Spinal cord (tissue), 10 donors: Measurements from ENCODE around the gene ZNF561. TPM values are rescaled to one million over a fixed set of nuclear protein-coding genes. Genes with fewer than 3 reads are reported as not detected.
"Not testable (repeated sequence)": the region's sequence is repeated elsewhere in the genome, so short reads cannot be mapped to it uniquely, and the experiment has no call there.

ENCODE experiments used
- DNase-seq, 6 donors: peaks; one replicate each; pipeline versions ENCODE4 v3.0.0 to v3.0.0-alpha.2; 2013 to 2015; ENCODE audit warnings: low spot score in 6 of 6, low read depth in 4 of 6
- H3K27ac ChIP-seq: one replicate; pipeline ENCODE4 v1.5.1; 2013; ENCODE audit warnings: low read depth, low read length, control low read depth
- H3K27me3 ChIP-seq: one replicate; pipeline ENCODE4 v1.6.1; 2013; ENCODE audit warnings: low read length; ENCODE audit not compliant: control insufficient read depth, insufficient read depth
- H3K36me3 ChIP-seq: one replicate; pipeline ENCODE4 v1.6.1; 2013; ENCODE audit warnings: low read length; ENCODE audit not compliant: control insufficient read depth, insufficient read depth
- H3K4me1 ChIP-seq: one replicate; pipeline ENCODE4 v1.6.1; 2013; ENCODE audit warnings: low read length; ENCODE audit not compliant: control insufficient read depth, insufficient read depth
- H3K4me3 ChIP-seq: one replicate; pipeline ENCODE4 v1.5.1; 2013; ENCODE audit warnings: low read depth, low read length, control low read depth
- H3K9me3 ChIP-seq: one replicate; pipeline ENCODE4 v1.6.1; 2013; ENCODE audit warnings: low read length; ENCODE audit not compliant: control insufficient read depth, insufficient read depth
- WGBS: methylation state at CpG from one replicate; pipeline ENCODE4 v1.1.5; 2013; ENCODE audit warnings: missing lambda C conversion rate; ENCODE audit not compliant: insufficient coverage; 5-methylcytosine and 5-hydroxymethylcytosine counted together
- polyA plus RNA-seq, 2 donors: library from polyadenylated mRNA; unstranded; fragments of 120-200 nt; gene quantifications; one replicate each; pipeline ENCODE4 v1.2.1, GENCODE V29; 2013; ENCODE audit not compliant: insufficient read length in 2 of 2
- total RNA-seq, 2 donors: library from RNA; depleted of rRNA in 1 of 2; stranded (reverse); fragments of 120-200 nt in 1 of 2; fragments of >200 nt in 1 of 2; gene quantifications; one replicate each; pipeline versions ENCODE4 v1.2.3 to v1.2.4, GENCODE V29; 2013 to 2014
- donor health status: healthy.

Gene ZNF561
- total and polyA plus RNA-seq, 4 donors, result 25.3 to 46.3 (median 35.3) TPM

DNA sequence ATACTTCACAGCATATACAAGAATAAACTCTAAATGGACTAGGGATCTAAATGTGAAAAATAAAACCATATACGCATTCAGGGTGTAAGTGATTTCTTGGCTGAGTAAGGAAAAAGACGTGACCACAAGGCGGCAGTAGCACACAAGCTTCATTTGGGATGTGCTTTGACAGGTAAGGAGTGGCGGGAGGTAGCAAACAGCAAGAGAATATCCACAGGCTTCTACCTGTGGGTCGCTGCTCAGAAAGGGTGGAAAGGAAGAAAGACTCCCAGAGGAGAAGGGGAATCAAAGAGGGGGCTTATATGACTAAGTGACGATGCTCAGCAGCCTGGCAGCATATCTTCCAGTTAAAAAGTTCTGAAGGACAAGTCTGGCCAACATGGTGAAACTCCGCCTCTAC lies 34.3 kb downstream of the ZNF561 start:
- peak in 5 of 6 donors; percentile 15 to 90 (median 33) for DNase-seq
- Histone ChIP-seq H3K27ac (no peak overlapping the region), H3K4me1 (peaks cover 17% of the 10 kb centered on the region), H3K4me3 (no peak overlapping the region), H3K36me3 (no peaks in the 10 kb centered on the region), H3K9me3 (no peaks in the 10 kb centered on the region), H3K27me3 (peaks cover 9% of the 10 kb centered on the region)
- WGBS, result 7% methylated on average over 6 of the region's 7 CpGs

DNA sequence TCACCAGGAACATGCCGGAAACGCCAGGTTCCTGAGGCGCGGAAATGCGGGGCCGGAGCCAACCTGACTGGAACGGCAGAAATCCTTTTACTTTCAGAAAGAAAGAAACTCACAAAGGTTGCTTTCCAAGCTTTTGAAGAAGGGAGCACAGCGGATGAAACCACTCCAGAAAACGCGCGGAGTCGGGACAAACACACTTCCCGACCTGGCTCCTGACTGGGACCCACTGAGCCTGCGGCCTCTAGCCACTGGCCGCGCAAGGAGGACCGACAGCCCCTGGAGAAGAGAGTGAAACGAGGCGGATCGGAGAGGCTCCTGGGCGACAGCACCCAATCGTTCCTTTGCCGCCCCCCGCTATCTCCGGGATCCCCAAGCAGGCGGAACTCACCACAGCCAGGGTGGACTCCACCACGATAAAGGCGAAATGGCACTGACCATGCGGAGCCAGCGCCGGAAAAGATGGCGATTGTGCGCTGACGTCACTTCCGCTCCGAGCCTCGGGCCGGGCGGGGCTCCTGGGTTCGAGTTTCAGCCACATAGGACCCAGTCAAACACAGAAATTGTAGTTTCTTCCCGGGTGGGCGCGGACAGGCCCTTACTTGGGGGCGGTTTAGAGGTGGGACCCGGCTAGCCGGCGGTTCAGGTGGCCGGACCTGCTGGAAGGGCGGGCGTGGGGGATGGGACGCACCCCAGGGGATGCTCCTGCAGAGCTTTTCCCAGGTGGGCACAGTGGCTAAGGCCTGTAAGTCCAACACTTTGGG lies 36.8 kb downstream of the ZNF561 start, which contains the start of gene ZNF121:
TSS of gene ZNF121 (minus strand) at position 432 of the 761 bp plus-strand sequence. CDS start 16,407 bp downstream, outside the sequence.
- H3K9me3 ChIP-seq, result no peaks in the 10 kb centered on the region
- H3K36me3 ChIP-seq, result peaks cover 4% of the 10 kb centered on the region
- peaks cover 17% of the 10 kb centered on the region for H3K4me1 ChIP-seq
- peak within 1 kb of the TSS; percentile 74 for H3K4me3 ChIP-seq
- peaks cover 4% of the 10 kb centered on the region for H3K27me3 ChIP-seq
- H3K27ac ChIP-seq, result peak within 1 kb of the TSS; percentile 90
- WGBS, result under 1% methylated on average over 49 of the region's 51 CpGs
- DNase-seq, result peak; percentile 75 to 96 (median 84)

DNA sequence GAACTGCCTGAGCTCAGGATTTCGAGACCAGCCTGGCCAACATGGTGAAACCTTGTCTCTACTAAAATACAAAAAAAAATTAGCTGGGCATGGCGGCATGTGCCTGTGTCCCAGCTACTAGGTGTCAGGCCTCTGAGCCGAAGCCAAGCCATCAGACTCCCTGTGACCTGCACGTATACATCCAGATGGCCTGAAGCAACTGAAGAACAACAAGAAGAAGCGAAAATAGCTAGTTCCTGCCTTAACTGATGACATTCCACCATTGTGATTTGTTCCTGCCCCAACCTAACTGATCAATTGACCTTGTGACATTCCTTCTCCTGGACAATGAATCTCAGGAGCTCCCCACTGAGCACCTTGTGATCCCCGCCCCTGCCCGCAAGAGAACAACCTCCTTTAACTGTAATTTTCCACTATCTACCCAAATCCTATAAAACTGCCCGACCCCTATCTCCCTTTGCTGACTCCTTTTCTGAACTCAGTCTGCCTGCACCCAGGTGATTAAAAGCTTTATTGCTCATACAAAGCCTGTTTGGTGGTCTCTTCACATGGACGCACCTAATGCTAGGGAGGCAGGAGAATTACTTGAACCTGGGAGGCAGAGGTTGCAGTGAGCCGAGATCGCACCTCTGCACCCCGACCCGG lies 38.8 kb downstream of the ZNF561 start:
- peaks cover 17% of the 10 kb centered on the region for H3K4me1 ChIP-seq
- H3K27me3 ChIP-seq, H3K27ac ChIP-seq, DNase-seq, H3K4me3 ChIP-seq, H3K9me3 ChIP-seq, H3K36me3 ChIP-seq: not testable (repeated sequence)
- WGBS, result 87% methylated on average over 8 of the region's 13 CpGs

DNA sequence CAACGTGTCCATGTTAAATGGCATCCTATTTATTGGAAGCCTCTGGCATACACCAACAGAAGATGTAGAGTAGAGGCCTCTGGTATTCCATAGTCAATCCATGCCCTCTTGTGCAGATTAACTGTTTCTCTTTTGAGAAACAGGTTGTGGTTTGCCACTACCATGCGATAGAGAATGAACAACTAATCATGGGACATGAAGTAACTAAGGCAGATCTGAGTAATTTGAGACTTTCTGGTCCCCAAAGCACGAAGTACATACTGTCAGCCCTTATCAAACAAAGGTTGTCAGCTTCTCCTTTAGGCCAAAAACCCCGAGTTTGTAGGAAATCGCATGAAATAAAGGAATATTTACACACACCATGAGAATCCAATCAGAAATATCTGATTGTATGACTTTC lies 40.3 kb downstream of the ZNF561 start:
- H3K4me3 ChIP-seq, result no peak overlapping the region
- no peak overlapping the region for H3K27ac ChIP-seq
- no peak for DNase-seq
- H3K4me1 ChIP-seq, result peaks cover 17% of the 10 kb centered on the region
- no peaks in the 10 kb centered on the region for H3K27me3 ChIP-seq
- peaks cover 7% of the 10 kb centered on the region for H3K36me3 ChIP-seq
- H3K9me3 ChIP-seq, result peaks cover 1% of the 10 kb centered on the region
- WGBS, result no CpG with 5 or more reads among the region's 5 CpGs

DNA sequence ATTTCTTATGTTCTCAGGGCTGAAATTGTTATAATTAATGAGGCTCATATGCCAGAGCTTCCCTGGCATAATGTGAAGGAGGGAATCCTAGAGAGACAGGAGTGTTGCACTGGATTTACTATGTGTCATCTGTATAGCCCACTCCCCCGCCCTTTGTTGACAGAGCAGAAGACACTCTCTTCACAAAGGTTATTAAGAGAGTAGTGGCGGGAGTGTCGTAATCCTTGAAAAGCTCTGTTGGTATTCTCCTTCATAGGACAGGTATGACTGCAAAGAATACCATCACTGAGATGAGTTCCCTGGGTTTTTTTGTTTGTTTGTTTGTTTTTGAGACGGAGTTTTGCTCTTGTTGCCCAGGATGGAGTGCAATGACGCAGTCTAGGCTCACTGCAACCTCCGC lies 50.8 kb downstream of the ZNF561 start:
- Histone ChIP-seq H3K4me3 (no peak overlapping the region), H3K4me1 (no peaks in the 10 kb centered on the region), H3K36me3 (peaks cover 8% of the 10 kb centered on the region), H3K27ac (no peak overlapping the region), H3K9me3 (peaks cover 20% of the 10 kb centered on the region), H3K27me3 (no peaks in the 10 kb centered on the region)
- DNase-seq, result no peak
- 90% methylated on average over 5 of the region's 6 CpGs for WGBS

DNA sequence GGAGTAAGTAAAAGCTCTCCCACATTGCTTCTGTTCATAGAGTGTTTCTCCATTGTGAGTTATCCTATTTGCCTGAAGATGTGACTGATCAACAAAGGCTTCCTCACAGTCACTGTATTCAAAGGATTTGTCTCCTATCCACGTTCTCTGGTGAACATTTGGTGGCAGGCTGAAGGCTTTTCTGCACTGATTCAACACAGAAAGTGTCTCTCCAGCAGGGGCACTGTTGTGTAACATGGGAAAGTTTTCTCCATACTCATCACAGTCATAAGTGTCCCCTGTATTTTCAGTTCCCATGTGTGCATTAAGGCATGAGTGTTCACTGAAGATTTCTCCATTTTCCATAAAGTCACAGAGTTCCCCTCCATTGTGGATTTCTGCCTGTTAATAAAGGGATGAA lies 54.3 kb downstream of the ZNF561 start:
- peaks cover 10% of the 10 kb centered on the region for H3K9me3 ChIP-seq
- 100% methylated on average over 1 of the region's 1 CpG for WGBS
- DNase-seq, result no peak
- no peaks in the 10 kb centered on the region for H3K4me1 ChIP-seq
- H3K36me3 ChIP-seq, result peaks cover 25% of the 10 kb centered on the region
- no peaks in the 10 kb centered on the region for H3K27me3 ChIP-seq
- H3K4me3 ChIP-seq, result no peak overlapping the region
- H3K27ac ChIP-seq, result no peak overlapping the region

DNA sequence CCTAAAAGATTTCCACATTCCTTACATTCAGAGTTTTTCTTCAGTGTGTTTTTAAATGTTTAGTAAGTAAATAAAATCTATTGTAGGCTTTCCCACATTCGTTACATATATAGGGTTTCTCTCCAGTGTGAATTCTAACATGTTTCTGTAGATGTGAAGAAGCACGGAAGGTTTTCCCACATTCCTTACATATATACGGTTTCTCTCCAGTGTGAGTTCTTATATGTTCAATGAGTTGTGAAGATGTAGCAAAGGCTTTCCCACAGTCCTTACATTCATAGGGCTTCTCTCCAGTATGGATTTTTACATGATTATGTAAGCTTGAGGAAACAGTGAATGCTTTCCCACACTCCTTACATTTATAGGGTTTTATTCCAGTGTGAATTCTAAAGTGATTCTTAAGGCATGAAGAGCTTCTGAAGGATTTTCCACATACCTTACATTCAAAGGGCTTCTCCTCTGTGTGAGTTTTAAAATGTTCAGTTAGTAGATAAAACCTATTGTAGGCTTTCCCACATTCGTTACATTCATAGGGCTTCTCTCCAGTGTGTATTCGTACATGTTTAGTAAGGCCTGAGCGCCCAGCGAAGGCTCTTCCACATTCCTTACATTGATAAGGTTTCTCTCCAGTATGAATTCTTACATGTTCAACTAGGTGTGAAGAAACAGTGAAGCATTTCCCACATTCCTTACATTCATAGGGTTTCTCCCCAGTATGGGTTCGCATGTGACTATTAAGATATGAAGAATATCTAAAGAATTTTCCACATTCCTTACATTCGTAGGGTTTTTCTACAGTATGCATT lies 54.9 kb downstream of the ZNF561 start:
- no peak for DNase-seq
- WGBS, result no CpG with 5 or more reads among the region's 9 CpGs
- Histone ChIP-seq H3K4me3 (no peak overlapping the region), H3K27me3 (no peaks in the 10 kb centered on the region), H3K27ac (no peak overlapping the region), H3K4me1 (no peaks in the 10 kb centered on the region), H3K9me3 (peaks cover 10% of the 10 kb centered on the region), H3K36me3 (peaks cover 28% of the 10 kb centered on the region)

Other genes starting within 250 kb of the ZNF561 start
- gene ZNF266, start 185.7 kb downstream of the ZNF561 start, total RNA-seq, result 10 to 100 TPM; 18.5 to 23.7 TPM
- gene ZNF266, start 185.7 kb downstream of the ZNF561 start, polyA plus RNA-seq, result 10 to 100 TPM; 26.6 to 45.5 TPM
- under 1 TPM; 0.66 to 0.79 TPM for gene ZNF560, start 122.6 kb downstream of the ZNF561 start, total RNA-seq
- gene ZNF560, start 122.6 kb downstream of the ZNF561 start, polyA plus RNA-seq, result 1 to 10 TPM in 1 of 2 donors, under 1 TPM in 1; 0.96 to 1.2 TPM
- 10 to 100 TPM; 27.2 to 28.7 TPM for gene ZNF426, start 82.6 kb downstream of the ZNF561 start, total RNA-seq
- 10 to 100 TPM; 13.1 to 14.9 TPM for gene ZNF426, start 82.6 kb downstream of the ZNF561 start, polyA plus RNA-seq
- 10 to 100 TPM; 46.2 to 54.9 TPM for gene ZNF121, start 36.7 kb downstream of the ZNF561 start, total RNA-seq
- gene ZNF121, start 36.7 kb downstream of the ZNF561 start, polyA plus RNA-seq, result 10 to 100 TPM; 13.7 to 17.8 TPM
- gene ZNF562, start 53.9 kb upstream of the ZNF561 start, total RNA-seq, result 10 to 100 TPM; 57.6 to 65.1 TPM
- gene ZNF562, start 53.9 kb upstream of the ZNF561 start, polyA plus RNA-seq, result 10 to 100 TPM; 22.6 to 22.7 TPM
- gene ZNF846, start 147.5 kb upstream of the ZNF561 start, total RNA-seq, result 10 to 100 TPM; 30.6 to 36.6 TPM
- gene ZNF846, start 147.5 kb upstream of the ZNF561 start, polyA plus RNA-seq, result 10 to 100 TPM; 16.5 to 23.4 TPM
- gene FBXL12, start 197.8 kb upstream of the ZNF561 start, total RNA-seq, result 10 to 100 TPM in 1 of 2 donors, 1 to 10 TPM in 1; 7.6 to 16.3 TPM
- gene FBXL12, start 197.8 kb upstream of the ZNF561 start, polyA plus RNA-seq, result 10 to 100 TPM; 18.5 to 30.9 TPM
- 100 to 1,000 TPM; 142 to 503 TPM for gene UBL5, start 206.7 kb upstream of the ZNF561 start, total RNA-seq
- gene UBL5, start 206.7 kb upstream of the ZNF561 start, polyA plus RNA-seq, result 100 to 1,000 TPM; 304 to 319 TPM
- gene PIN1, start 214.1 kb upstream of the ZNF561 start, total RNA-seq, result 100 to 1,000 TPM; 124 to 143 TPM
- gene PIN1, start 214.1 kb upstream of the ZNF561 start, polyA plus RNA-seq, result 100 to 1,000 TPM; 191 to 227 TPM